A172 (cell line): ENCODE results near the gene RAB34. TPM values are rescaled to one million over a fixed set of nuclear protein-coding genes. Genes with fewer than 3 reads are reported as not detected.

Experiments
- DNase-seq: peaks from one replicate; pipeline ENCODE4 v3.0.0-alpha.2; 2015; ENCODE audit warnings: low spot score
- total RNA-seq: library from RNA; depleted of rRNA; stranded (reverse); fragments of >200 nt; shearing (Covaris generic); gene quantifications from 2 replicates; pipeline ENCODE4 v1.2.3, GENCODE V29; 2014; rRNA removed

RAB34 gene
- total RNA-seq = 246 and 286 TPM in 2 replicates

- peak; percentile 68 for DNase-seq
Observed at GRCh38 chr17:28717578-28718332, at the start of gene RAB34. Gene RAB34, minus strand, starts transcription at chr17:28717868. Its CDS starts 602 bp downstream, at chr17:28717266.

DNA sequence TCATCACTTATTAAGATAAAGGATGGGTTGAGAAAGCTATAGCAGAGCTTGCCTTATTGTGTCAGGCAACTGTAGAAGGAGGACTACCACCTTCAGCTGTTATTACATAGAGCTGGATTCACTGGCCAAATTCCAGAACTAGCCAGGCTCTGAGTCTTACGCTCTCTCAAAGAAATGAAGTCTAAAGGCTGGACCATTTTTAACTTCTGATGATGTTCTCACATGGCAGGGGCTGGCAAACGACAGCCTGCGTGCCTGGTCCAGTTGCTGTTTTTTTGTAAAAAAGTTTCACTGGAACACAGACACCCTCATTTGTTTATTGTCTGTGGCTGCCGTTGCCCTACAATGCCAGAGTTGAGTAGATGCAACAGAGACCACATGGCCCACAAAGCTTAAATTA is 47.4 kb upstream of the RAB34 start:
- no peak for DNase-seq

GRCh38 chr17:28763804-28764266 is 46.2 kb upstream of the RAB34 start:
- DNase-seq = peak; percentile 85

DNA sequence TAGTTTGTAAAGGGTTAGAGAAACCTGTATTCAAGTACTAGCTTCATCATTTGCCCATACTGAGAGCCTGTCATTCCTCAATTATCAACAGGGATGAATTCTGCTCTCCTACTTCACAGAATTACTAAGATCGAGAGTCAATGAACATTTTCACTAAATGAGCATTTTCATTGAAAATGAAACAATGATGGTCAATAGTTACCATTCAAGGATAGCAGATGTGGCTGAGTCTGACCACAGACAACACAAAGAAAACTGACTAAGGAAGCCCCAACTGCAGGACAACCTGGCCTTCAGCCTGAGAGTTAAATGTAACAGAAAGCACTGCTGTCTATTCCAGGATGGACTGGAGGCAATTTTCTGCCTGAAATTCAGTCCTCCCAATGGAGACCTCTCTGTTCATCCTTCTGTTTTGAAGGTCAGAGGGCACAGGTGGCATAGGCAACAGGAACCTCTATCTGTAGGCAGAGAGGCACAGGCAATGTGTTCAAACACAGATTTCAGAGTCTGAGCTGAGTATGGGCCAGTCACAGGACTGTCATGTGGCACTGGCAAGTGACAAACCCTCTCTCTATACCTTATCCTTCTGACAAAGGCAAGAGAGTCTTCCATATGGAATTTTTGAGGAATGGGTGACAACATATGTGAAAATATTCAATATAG is 45.6 kb upstream of the RAB34 start:
- no peak for DNase-seq

DNA sequence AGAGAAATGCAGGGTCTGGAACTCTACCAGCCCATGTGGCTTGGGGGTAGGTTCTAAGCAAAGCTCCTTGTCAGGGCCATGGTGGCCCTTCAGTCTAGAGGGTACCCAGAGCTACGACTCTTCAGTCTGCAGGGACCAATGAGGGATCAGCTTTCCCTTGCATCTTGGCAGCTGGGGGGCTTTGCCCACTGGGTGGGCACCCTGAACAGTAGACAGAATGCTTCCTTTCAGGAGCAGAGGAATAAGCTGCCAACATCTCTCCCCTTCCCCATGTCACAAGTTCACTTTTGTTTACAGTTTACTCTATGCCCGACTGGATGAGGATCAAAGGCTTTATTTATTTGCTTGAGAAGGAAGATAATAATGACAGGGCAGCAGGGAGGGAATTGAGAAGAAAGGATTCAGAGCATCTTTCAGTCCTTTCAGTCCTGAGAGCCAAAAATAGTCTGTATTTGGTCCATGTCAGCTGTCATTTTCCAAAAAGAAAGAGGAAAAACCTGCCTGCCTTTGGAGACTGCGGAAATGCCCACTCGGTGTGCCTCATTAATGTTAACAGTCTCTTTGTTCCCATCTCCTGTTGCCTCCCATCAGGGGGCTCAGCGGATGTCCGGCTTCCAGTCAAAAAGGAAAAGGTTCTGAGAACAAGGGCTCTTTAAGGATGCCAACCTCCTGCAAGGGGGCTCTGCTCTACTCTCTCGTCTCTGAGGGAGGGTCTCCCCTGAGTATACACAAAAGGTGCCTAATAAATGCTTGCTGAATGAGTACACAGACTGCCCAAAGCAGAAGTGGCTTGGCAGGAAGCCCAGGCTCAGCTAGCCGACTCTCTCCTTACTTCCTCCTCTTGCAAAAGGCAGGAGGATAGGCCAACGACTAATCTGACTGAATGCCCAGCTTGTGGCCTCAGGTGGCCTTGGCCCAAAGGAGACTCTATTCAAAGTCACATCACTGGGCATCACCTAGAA is 43.2 kb upstream of the RAB34 start:
- peak; percentile 67 for DNase-seq

DNA sequence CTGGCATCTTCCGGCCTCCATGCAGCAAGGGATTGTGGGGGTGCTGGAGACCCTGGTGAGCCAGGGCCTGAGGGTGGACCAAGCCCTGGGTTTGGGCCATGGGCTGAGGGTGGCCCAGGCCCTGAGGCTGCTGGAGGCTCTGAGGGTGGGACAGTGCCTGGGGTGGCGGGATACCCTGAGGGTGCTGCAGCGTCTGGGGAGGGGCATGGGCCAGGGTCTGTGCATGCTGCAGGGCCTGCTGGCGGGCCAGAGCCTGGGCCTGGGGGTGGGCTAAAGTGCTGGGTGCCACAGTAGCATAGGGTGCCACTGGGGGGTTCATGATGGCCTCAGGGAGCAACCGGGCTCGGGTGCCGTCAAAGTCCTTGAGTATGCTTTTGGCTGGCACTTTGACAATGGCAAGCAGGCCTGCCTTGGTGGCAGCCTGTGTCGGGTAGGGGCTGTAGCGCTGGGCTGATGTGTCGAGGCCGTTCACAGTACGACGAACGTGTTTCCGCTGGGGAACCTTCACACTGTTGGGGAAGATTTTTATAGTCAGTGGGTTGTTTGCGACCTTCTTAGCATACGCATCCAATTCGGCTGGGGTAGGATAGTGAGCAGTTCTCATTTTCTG is 41.7 kb upstream of the RAB34 start:
- DNase-seq = no peak

- DNase-seq = no peak
Observed at GRCh38 chr17:28758411-28759121, 40.9 kb upstream of the RAB34 start.

GRCh38 chr17:28756049-28756804 is 38.6 kb upstream of the RAB34 start:
- no peak for DNase-seq

GRCh38 chr17:28755486-28755885 is 37.8 kb upstream of the RAB34 start:
- peak; percentile 55 for DNase-seq

DNA sequence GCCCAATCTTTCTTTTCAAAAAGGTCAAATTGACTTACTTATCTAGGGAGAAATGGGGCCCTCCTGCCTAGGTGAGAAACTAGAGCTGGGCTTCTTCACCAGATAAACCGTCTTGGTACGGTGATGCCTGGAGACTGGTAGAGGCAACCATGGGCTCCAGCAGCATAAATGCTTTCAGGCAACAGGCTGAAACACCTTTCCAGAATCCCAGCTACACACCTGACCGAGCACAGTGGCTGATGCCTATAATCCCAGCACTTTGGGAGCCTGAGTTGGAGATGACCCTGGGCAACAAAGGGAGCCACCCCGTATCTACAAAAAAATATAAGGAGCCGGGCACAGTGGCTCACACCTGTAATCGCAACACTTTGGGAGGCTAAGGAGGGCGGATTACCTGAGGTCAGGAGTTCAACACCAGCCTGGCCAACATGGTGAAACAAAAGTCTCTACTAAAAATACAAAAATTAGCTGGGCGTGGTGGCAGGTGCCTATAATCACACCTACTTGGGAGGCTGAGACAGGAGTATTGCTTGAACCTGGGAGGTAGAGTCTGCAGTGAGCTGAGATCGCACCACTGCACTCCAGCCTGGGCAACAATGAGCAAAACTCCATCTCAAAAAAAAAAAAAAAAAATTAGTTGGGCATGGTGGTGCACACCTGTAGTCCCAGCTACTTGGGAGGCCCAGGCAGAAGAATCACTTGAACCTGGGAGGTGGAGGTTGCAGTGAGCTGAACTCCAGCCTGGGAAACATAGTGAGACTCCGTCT is 34.1 kb upstream of the RAB34 start:
- DNase-seq = no peak

GRCh38 chr17:28750178-28751047 is 32.7 kb upstream of the RAB34 start:
- DNase-seq = peak; percentile 92

GRCh38 chr17:28749516-28750177 is 32.0 kb upstream of the RAB34 start:
- no peak for DNase-seq

- no peak for DNase-seq
Observed at GRCh38 chr17:28748852-28749515, 31.3 kb upstream of the RAB34 start.

GRCh38 chr17:28747801-28748750 is 30.4 kb upstream of the RAB34 start:
- no peak for DNase-seq

DNA sequence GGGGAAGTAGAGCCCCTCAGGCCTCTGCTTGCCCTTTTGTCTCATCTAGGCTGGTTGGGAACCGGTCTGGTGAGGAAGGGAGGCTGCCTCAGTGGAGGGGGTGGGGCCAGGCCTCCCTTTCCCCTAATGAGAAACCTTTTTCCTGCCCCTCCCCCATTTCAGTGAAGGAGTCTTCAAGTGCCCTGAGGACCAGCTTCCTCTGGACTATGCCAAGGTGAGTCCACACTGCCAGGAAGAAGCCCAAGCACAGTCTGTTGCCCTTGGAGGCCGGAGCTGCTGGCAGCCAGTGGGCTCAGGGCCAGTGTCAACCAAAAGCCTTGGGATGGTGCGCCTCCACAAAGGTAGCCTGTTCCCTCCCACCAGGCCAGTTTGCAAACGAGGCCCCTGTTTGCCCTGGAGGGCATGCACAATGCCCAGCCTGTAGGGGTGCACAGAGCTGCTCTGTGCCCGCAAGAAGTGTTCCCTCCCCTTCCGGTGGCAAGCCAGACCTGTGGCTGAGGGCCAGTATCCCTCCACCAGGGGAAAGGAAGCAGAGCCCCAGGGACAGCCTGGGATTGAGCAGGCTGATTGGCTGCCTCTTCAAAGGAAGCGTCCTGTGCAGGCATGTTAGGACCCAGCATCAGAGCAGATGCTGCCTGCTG is 29.5 kb upstream of the RAB34 start:
- DNase-seq = no peak

GRCh38 chr17:28746611-28747050 is 29.0 kb upstream of the RAB34 start:
- peak; percentile 51 for DNase-seq
